Neural crest cell (in vitro differentiated cells): ENCODE measurements around the gene CCND1. TPM values are rescaled to one million over a fixed set of nuclear protein-coding genes. Genes with fewer than 3 reads are reported as not detected.

Source experiments
- DNase-seq: peaks from one replicate; pipeline ENCODE4 v3.0.0; 2021; ENCODE audit warnings: low read depth, mixed read lengths, low spot score
- H3K27ac Mint-ChIP-seq: one replicate; pipeline ENCODE4 v1.8.0; 2021; ENCODE audit warnings: mild to moderate bottlenecking, mixed read lengths; ENCODE audit not compliant: unreplicated experiment
- H3K27me3 Mint-ChIP-seq: 2 replicates; pipeline ENCODE4 v1.8.0; 2021; ENCODE audit warnings: low read depth, mild to moderate bottlenecking, mixed read lengths
- H3K36me3 Mint-ChIP-seq: 2 replicates; pipeline ENCODE4 v1.8.0; 2021; ENCODE audit warnings: low read depth, mild to moderate bottlenecking, mixed read lengths
- H3K4me1 Mint-ChIP-seq: 2 replicates; pipeline ENCODE4 v1.8.0; 2021; ENCODE audit warnings: mixed read lengths
- H3K4me3 Mint-ChIP-seq: one replicate; pipeline ENCODE4 v1.8.0; 2021; ENCODE audit warnings: mild to moderate bottlenecking, mixed read lengths
- H3K9me3 Mint-ChIP-seq: 2 replicates; pipeline ENCODE4 v1.8.0; 2021; ENCODE audit warnings: mixed read lengths
- total RNA-seq: library from RNA; stranded (reverse); gene quantifications from 2 replicates; pipeline ENCODE4 v1.2.1, GENCODE V29; 2021
- TF ChIP-seq, protein P1 (sequence below): fragments of 200-600 bp; sonication (generic); conservative IDR thresholded peaks from 2 replicates; pipeline ENCODE4 v1.5.0; 2021; ENCODE audit warnings: antibody characterized with exemption, mild to moderate bottlenecking

CCND1 gene
- total RNA-seq, 1 donor from 2014 or later: 350 TPM

DNA sequence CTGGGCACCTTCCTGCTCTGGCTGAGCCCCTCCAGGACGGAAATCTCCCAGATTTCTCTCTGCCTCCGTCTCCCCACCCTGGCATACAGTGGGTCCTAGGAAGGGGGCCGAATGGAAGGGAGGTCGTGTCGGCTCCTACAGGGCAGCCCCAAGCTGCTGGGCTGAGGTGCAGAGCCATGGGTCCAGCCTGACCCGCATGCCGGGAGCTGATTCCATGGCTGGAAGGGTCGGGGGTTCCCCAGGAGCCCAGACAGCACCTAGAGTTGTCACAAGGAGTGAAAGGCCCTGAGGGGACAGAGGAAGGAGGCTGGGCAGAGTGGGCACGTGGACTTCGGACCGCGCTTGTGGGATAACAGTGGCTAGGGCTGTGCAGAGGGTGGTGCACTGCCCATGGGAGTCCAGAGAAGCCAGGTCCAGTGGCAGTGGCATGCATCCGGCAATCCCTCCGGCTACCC, 16.5 kb downstream of the CCND1 start:
- peak overlapping the region; percentile 92 for H3K27ac Mint-ChIP-seq
- peaks cover 55% of the 10 kb centered on the region for H3K4me1 Mint-ChIP-seq
- peaks cover 18% of the 10 kb centered on the region for H3K27me3 Mint-ChIP-seq
- TF ChIP-seq, protein P1, sequence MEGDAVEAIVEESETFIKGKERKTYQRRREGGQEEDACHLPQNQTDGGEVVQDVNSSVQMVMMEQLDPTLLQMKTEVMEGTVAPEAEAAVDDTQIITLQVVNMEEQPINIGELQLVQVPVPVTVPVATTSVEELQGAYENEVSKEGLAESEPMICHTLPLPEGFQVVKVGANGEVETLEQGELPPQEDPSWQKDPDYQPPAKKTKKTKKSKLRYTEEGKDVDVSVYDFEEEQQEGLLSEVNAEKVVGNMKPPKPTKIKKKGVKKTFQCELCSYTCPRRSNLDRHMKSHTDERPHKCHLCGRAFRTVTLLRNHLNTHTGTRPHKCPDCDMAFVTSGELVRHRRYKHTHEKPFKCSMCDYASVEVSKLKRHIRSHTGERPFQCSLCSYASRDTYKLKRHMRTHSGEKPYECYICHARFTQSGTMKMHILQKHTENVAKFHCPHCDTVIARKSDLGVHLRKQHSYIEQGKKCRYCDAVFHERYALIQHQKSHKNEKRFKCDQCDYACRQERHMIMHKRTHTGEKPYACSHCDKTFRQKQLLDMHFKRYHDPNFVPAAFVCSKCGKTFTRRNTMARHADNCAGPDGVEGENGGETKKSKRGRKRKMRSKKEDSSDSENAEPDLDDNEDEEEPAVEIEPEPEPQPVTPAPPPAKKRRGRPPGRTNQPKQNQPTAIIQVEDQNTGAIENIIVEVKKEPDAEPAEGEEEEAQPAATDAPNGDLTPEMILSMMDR: no peak
- DNase-seq: no peak
- no peaks in the 10 kb centered on the region for H3K9me3 Mint-ChIP-seq
- H3K36me3 Mint-ChIP-seq: peaks cover 4% of the 10 kb centered on the region
- H3K4me3 Mint-ChIP-seq: peak overlapping the region; percentile 73

DNA sequence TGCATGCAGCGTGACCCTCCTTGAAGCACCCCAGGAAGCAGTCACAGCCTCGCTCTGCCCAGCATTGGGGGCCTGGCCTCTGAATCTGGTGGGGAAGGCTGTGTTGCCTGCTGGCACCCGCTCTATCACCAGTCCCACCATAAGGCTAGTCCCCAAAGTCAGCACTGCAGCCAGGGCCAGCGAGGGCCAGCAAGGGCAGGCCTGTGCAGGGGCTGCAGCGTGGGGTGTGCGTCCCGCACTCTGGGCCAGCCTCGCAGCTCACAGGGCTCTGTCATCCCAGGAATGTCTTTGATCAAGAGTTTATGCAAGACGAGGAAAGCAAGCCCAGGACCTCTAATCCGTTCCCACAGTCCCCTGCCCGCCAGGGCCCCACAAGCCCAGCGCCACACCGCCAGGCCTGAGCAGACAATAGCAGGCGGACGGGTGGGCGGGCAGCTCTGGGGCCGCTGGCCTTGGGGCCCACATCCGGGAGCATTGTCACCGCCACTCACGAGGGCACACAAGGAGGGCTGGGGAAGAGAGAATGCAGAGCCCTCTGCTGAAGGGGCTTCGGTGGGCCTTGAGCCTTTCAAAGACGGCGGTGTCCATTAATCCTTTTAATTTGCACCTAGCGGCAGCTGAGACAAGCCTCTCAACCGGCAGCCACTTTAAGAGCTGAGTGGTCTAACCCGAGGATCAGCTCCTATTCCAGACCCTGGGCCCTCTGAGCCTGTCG, 17.1 kb downstream of the CCND1 start:
- peak; percentile 66 for DNase-seq
- Mint-ChIP-seq H3K36me3 (no peaks in the 10 kb centered on the region), H3K27me3 (peaks cover 18% of the 10 kb centered on the region), H3K4me1 (peaks cover 53% of the 10 kb centered on the region), H3K4me3 (peak overlapping the region; percentile 73), H3K27ac (peak overlapping the region; percentile 92), H3K9me3 (no peaks in the 10 kb centered on the region)
- TF ChIP-seq, protein P1: no peak

- H3K27me3 Mint-ChIP-seq: peaks cover 18% of the 10 kb centered on the region
- H3K4me3 Mint-ChIP-seq: peak overlapping the region; percentile 73
- H3K27ac Mint-ChIP-seq: peak overlapping the region; percentile 92
- no peaks in the 10 kb centered on the region for H3K36me3 Mint-ChIP-seq
- H3K9me3 Mint-ChIP-seq: no peaks in the 10 kb centered on the region
- TF ChIP-seq, protein P1: no peak
- H3K4me1 Mint-ChIP-seq: peaks cover 50% of the 10 kb centered on the region
- no peak for DNase-seq
Observed at GRCh38 chr11:69658626-69659450, 17.9 kb downstream of the CCND1 start.

- Mint-ChIP-seq H3K27ac (peak overlapping the region; percentile 87), H3K4me1 (peaks cover 50% of the 10 kb centered on the region), H3K4me3 (peak overlapping the region; percentile 41), H3K36me3 (no peaks in the 10 kb centered on the region), H3K9me3 (no peaks in the 10 kb centered on the region), H3K27me3 (peaks cover 18% of the 10 kb centered on the region)
- TF ChIP-seq, protein P1: no peak
- DNase-seq: no peak
Observed at GRCh38 chr11:69659591-69659990, 18.6 kb downstream of the CCND1 start.

DNA sequence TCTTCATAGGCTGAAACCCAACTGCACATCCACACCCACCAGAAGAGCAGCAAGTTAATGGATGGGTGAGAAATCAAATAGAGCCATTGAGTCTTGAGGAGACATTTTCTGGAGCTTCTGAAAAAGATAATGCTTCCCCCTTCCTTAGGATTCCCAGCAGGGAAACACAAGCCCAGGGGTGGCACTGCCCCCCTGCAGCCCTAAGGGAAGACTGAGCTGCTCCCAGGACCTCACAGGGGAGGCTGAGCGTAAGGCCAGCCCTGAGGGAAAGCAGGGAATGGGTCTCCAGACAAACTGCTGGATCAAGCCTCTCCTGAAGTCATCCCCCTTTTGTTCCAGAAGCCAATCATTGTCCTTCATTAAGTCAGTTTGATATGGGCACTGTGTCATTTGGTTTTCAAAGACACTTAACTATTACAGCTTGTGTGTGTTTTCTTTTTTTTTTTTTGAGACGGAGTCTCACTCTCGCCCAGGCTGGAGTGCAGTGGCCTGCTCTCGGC, 19.1 kb downstream of the CCND1 start:
- Mint-ChIP-seq H3K27me3 (peaks cover 18% of the 10 kb centered on the region), H3K4me3 (peak overlapping the region; percentile 41), H3K27ac (peak overlapping the region; percentile 87), H3K9me3 (no peaks in the 10 kb centered on the region), H3K4me1 (peaks cover 50% of the 10 kb centered on the region), H3K36me3 (no peaks in the 10 kb centered on the region)
- no peak for DNase-seq
- TF ChIP-seq, protein P1: no peak
